PC-9 (cell line): ENCODE results near the gene SLC16A9.

Experiments used
- CTCF ChIP-seq: fragments of 200-600 bp; sonication (generic); conservative IDR thresholded peaks from 2 replicates; pipeline ENCODE4 v1.6.1; 2017; ENCODE audit warnings: mixed run types, antibody characterized with exemption, mild to moderate bottlenecking, moderate library complexity
- EZH2 ChIP-seq: fragments of 200-600 bp; sonication (generic); IDR thresholded peaks from 2 replicates; pipeline ENCODE4 v1.8.0; 2017; ENCODE audit warnings: antibody characterized with exemption, low read depth

- TF ChIP-seq CTCF (no peak), EZH2 (no peak)
Measured at GRCh38 chr10:59705931-59706330, 3.7 kb downstream of the SLC16A9 start.
